Adrenal gland (tissue), 12 donors: Measurements from ENCODE around the gene TRRAP. TPM values are rescaled to one million over a fixed set of nuclear protein-coding genes. Genes with fewer than 3 reads are reported as not detected.

ENCODE experiments used
- DNase-seq, 7 donors: peaks; one replicate each; pipeline ENCODE4 v3.0.0-alpha.2; 2019 to 2020
- H3K27ac ChIP-seq, 5 donors: fragments of 200-600 bp; sonication (generic) in 4 of 5; 1 replicate in 3 of 5; 2 replicates in 2 of 5; pipeline versions ENCODE4 v1.5.1 to v1.8.0; 2016 to 2020; ENCODE audit warnings: mild to moderate bottlenecking in 1 of 5
- H3K27me3 ChIP-seq: fragments of 200-600 bp; 2 replicates; pipeline ENCODE4 v1.8.0; 2021
- H3K36me3 ChIP-seq, 2 donors: fragments of 200-600 bp; replicated peaks in 1 of 2; 1 replicate in 1 of 2; 2 replicates in 1 of 2; pipeline versions ENCODE4 v1.5.1 to v1.8.0; 2018 to 2022
- H3K4me1 ChIP-seq, 2 donors: fragments of 200-600 bp; replicated peaks in 1 of 2; 1 replicate in 1 of 2; 2 replicates in 1 of 2; pipeline versions ENCODE4 v1.5.1 to v1.8.0; 2018 to 2021
- H3K4me3 ChIP-seq, 4 donors: fragments of 200-600 bp; sonication (generic) in 3 of 4; one replicate each; pipeline ENCODE4 v1.5.1; 2016 to 2018
- H3K9me3 ChIP-seq, 3 donors: fragments of 200-600 bp; sonication (generic) in 1 of 3; replicated peaks in 1 of 3; 1 replicate in 2 of 3; 2 replicates in 1 of 3; pipeline versions ENCODE4 v1.5.1 to v1.8.0; 2016 to 2021
- CTCF ChIP-seq, 6 experiments: fragments of 450-650 bp in 4 of 6; fragments of 200-600 bp in 2 of 6; sonication (generic) in 1 of 6; IDR thresholded peaks; 1 replicate in 5 of 6; 2 replicates in 1 of 6; pipeline versions ENCODE4 v1.5.1 to v1.8.0; 2016 to 2021; ENCODE audit warnings: antibody characterized with exemption in 6 of 6, mild to moderate bottlenecking in 2 of 6, moderate library complexity in 1 of 6
- POLR2A ChIP-seq, 2 donors: fragments of 450-650 bp; IDR thresholded peaks; one replicate each; pipeline ENCODE4 v1.6.1; 2017; ENCODE audit warnings: antibody characterized with exemption in 2 of 2, mild to moderate bottlenecking in 2 of 2, moderate library complexity in 1 of 2
- whole genome bisulfite sequencing, 4 donors: extraction: QIAGEN DNeasy Blood & Tissue Kit in 2 of 4; methylation state at CpG; one replicate each; pipeline versions ENCODE4 v1.1.5 to v1.1.7; 2013 to 2017; 5-methylcytosine and 5-hydroxymethylcytosine counted together
- intact Hi-C, 2 donors: fragments of 100-400 bp; cut with DNase I; formaldehyde crosslinking; loops; one replicate each; pipeline versions ENCODE4 v1.14.1 to v1.15.0; 2022 to 2023
- polyA plus RNA-seq, 3 donors: library from polyadenylated mRNA; stranded (reverse); fragments of 200-250 nt in 2 of 3; fragments of 350-450 nt in 1 of 3; fragmentation: Illumina TruSeq in 1 of 3; extraction: RNeasy Lipid Tissue Mini Kit (QIAGEN cat#74804) in 1 of 3; gene quantifications; one replicate each; pipeline ENCODE4 v1.2.3, GENCODE V29; 2013 to 2014
- total RNA-seq, 9 donors: library from RNA; depleted of rRNA in 4 of 9; stranded (reverse); fragments of >200 nt in 4 of 9; fragments of 120-200 nt in 1 of 9; fragmentation: NEBNext Ultra II Directional in 1 of 9; extraction: Animal tissue kit (Norgen Biotek cat#: 25700) in 1 of 9; gene quantifications; one replicate each; pipeline versions ENCODE4 v1.1.0 to v1.2.4, GENCODE V29; 2013 to 2023
- donor health status: healthy with polysubstance abuse.
- donor health status: Bipolar disorder and iron deficiency.
- donor health status: DM: yes; HTN: yes; CAD: no.
- donor health status: DM: no; HTN: no; CAD: no.
- donor health status: DM: no; HTN: no; CAD: no.
- donor health status: DM: yes; HTN: yes; CAD: no.

TRRAP gene
- total and polyA plus RNA-seq, 12 donors = 11.8 to 43.0 (median 30.9) TPM

GRCh38 chr7:98879198-98879978 is 1.1 kb downstream of the TRRAP start:
- WGBS, 4 donors = 1 to 5% (median 1%) methylated on average over 14 to 29 of the region's 29 CpGs
- TF ChIP-seq CTCF (IDR thresholded peaks at IDR 0.05) (peak in 2 of 6 experiments; percentile 34 to 36), POLR2A (IDR thresholded peaks at IDR 0.05) (no peak)
- H3K27ac ChIP-seq = peak overlapping the region in 4 of 5 donors; percentile 87 to 99 (median 90)
- H3K4me3 ChIP-seq = peak overlapping the region; percentile 83 to 100 (median 92)
- no peaks in the 10 kb centered on the region for H3K27me3 ChIP-seq
- intact Hi-C loops = no loop called here
- H3K9me3 ChIP-seq = no peaks in the 10 kb centered on the region
- peaks cover 0 to 33% of the 10 kb centered on the region in 2 donors for H3K36me3 ChIP-seq
- peak in 5 of 7 donors; percentile 35 to 59 (median 46) for DNase-seq
- H3K4me1 ChIP-seq = peaks cover 10 to 16% of the 10 kb centered on the region in 2 donors

GRCh38 chr7:98879979-98880315 is 1.6 kb downstream of the TRRAP start:
- DNase-seq = no peak
- peaks cover 10 to 16% of the 10 kb centered on the region in 2 donors for H3K4me1 ChIP-seq
- intact Hi-C loops = no loop called here
- H3K27me3 ChIP-seq = no peaks in the 10 kb centered on the region
- H3K27ac ChIP-seq = peak overlapping the region in 2 of 5 donors; percentile 27 to 99
- TF ChIP-seq POLR2A (IDR thresholded peaks at IDR 0.05) (no peak), CTCF (IDR thresholded peaks at IDR 0.05) (no peak)
- peaks cover 0 to 38% of the 10 kb centered on the region in 2 donors for H3K36me3 ChIP-seq
- 19 to 45% (median 39%) methylated on average over 6 to 9 of the region's 9 CpGs for WGBS, 4 donors
- H3K9me3 ChIP-seq = no peaks in the 10 kb centered on the region
- peak overlapping the region in 2 of 4 donors; percentile 86 to 100 for H3K4me3 ChIP-seq

- H3K36me3 ChIP-seq = peaks cover 0 to 38% of the 10 kb centered on the region in 2 donors
- 93 to 96% (median 95%) methylated on average over 8 of the region's 8 CpGs for WGBS, 4 donors
- H3K9me3 ChIP-seq = no peaks in the 10 kb centered on the region
- H3K4me3 ChIP-seq = no peak overlapping the region
- TF ChIP-seq POLR2A (IDR thresholded peaks at IDR 0.05) = no peak
- TF ChIP-seq CTCF (IDR thresholded peaks at IDR 0.05) = no peak
- H3K4me1 ChIP-seq = peaks cover 10 to 22% of the 10 kb centered on the region in 2 donors
- H3K27ac ChIP-seq = no peak overlapping the region
- intact Hi-C loops = no loop called here
- no peak for DNase-seq
- H3K27me3 ChIP-seq = no peaks in the 10 kb centered on the region
These were observed 2.2 kb downstream of the TRRAP start for GRCh38 chr7:98880485-98880884.

- WGBS, 4 donors = 83 to 84% (median 83%) methylated on average over 9 of the region's 9 CpGs
- intact Hi-C loops = no loop called here
These were observed 3.4 kb downstream of the TRRAP start for GRCh38 chr7:98881561-98882315.

More at GRCh38 chr7:98881561-98882315, 3.4 kb downstream of the TRRAP start:
- Histone ChIP-seq H3K4me3 (no peak overlapping the region), H3K27me3 (no peaks in the 10 kb centered on the region), H3K4me1 (peaks cover 10 to 23% of the 10 kb centered on the region in 2 donors), H3K9me3 (no peaks in the 10 kb centered on the region), H3K27ac (no peak overlapping the region), H3K36me3 (peaks cover 0 to 40% of the 10 kb centered on the region in 2 donors)
- TF ChIP-seq CTCF (IDR thresholded peaks at IDR 0.05) (no peak), POLR2A (IDR thresholded peaks at IDR 0.05) (no peak)
- DNase-seq = peak in 1 of 7 donors; percentile 31
